ENCODE results near the gene KBTBD3.

KBTBD3 gene

DNA sequence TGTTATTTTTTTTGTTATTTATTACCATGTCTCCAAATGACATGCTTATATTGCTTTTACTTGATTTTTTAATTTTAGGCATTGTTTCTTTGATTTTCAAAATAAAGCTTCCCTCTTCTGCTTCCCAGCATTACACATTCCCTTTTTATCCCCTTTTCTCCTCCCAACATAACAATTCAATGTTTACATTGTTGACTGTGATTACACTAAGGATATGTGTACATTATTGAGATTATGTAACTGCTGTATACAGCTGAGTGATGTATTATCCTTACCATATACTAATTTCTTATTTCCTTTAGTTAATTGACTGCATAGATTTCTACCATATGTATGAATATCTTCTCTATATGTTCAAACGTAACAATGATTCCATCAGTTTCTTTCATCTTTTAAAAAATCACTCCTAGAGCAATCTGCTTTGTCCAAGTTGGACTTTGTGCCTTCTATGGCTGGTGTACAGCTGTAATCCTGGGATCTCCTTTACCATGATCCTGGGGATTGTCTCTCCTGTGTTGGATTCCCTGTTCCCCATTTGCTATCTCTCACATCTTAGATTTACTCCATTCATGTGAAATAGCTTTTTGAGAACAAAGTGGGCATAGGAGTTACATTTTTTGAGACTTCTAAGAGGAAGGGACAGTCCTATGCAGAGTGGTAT, 21.9 kb upstream of the KBTBD3 start:
- TF ChIP-seq SUZ12 (IDR thresholded peaks at IDR 0.05) (no peak), HDGF (IDR thresholded peaks at IDR 0.05; ENCODE audit: borderline replicate concordance) (no peak), L3MBTL2 (conservative IDR thresholded peaks at IDR 0.05) (no peak), FOXK2 (IDR thresholded peaks at IDR 0.05) (no peak), FOXM1 (IDR thresholded peaks at IDR 0.05; ENCODE audit: borderline replicate concordance) (no peak), LEF1 (IDR thresholded peaks at IDR 0.05; ENCODE audit: borderline replicate concordance) (no peak), BHLHE40 (IDR thresholded peaks at IDR 0.05; ENCODE audit: borderline replicate concordance) (no peak), ZNF384 (IDR thresholded peaks at IDR 0.05) (no peak), SP1 (IDR thresholded peaks at IDR 0.05) (no peak), CTBP1 (IDR thresholded peaks at IDR 0.05; ENCODE audit: borderline replicate concordance) (no peak), NFRKB (IDR thresholded peaks at IDR 0.05) (no peak), ARNT (IDR thresholded peaks at IDR 0.05) (no peak), FOXA1 (IDR thresholded peaks at IDR 0.05) (no peak), TARDBP (IDR thresholded peaks at IDR 0.05) (no peak), ELF4 (IDR thresholded peaks at IDR 0.05) (no peak)
- TF ChIP-seq, protein P1, sequence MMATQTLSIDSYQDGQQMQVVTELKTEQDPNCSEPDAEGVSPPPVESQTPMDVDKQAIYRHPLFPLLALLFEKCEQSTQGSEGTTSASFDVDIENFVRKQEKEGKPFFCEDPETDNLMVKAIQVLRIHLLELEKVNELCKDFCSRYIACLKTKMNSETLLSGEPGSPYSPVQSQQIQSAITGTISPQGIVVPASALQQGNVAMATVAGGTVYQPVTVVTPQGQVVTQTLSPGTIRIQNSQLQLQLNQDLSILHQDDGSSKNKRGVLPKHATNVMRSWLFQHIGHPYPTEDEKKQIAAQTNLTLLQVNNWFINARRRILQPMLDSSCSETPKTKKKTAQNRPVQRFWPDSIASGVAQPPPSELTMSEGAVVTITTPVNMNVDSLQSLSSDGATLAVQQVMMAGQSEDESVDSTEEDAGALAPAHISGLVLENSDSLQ (IDR thresholded peaks at IDR 0.05) = no peak
- CTCF ChIA-PET = no interaction called here
- no peak for DNase-seq (ENCODE audit: extremely low spot score)
- POLR2A ChIA-PET = no interaction called here

DNA sequence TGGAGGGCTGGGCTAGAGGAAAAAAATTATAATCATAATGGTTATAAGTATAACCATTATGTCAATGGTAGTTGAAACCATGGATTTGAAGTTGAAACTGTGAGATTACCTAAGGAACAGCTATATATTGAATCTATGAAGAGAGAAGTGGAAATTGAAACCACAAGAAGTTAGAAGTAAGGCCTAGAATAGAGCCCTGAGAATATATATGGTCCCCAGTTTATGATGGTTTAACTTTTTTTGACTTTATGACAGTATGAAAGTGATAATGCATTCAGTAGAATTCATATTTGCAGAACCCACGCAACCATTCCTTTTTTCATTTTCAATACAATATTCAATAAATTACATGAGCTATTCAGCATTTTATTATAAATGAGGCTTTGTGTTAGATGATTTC, 15.3 kb upstream of the KBTBD3 start:
- CTCF ChIA-PET = no interaction called here
- no peak for TF ChIP-seq LEF1 (IDR thresholded peaks at IDR 0.05; ENCODE audit: borderline replicate concordance)
- TF ChIP-seq FOXA1 (IDR thresholded peaks at IDR 0.05) = no peak
- TF ChIP-seq CTBP1 (IDR thresholded peaks at IDR 0.05; ENCODE audit: borderline replicate concordance) = no peak
- TF ChIP-seq SUZ12 (IDR thresholded peaks at IDR 0.05) = no peak
- TF ChIP-seq NFRKB (IDR thresholded peaks at IDR 0.05) = no peak
- TF ChIP-seq ZNF384 (IDR thresholded peaks at IDR 0.05) = no peak
- TF ChIP-seq FOXK2 (IDR thresholded peaks at IDR 0.05) = no peak
- TF ChIP-seq SP1 (IDR thresholded peaks at IDR 0.05) = no peak
- no peak for TF ChIP-seq HDGF (IDR thresholded peaks at IDR 0.05; ENCODE audit: borderline replicate concordance)
- TF ChIP-seq L3MBTL2 (conservative IDR thresholded peaks at IDR 0.05) = no peak
- TF ChIP-seq, protein P1 (IDR thresholded peaks at IDR 0.05) = no peak
- TF ChIP-seq FOXM1 (IDR thresholded peaks at IDR 0.05; ENCODE audit: borderline replicate concordance) = no peak

DNA sequence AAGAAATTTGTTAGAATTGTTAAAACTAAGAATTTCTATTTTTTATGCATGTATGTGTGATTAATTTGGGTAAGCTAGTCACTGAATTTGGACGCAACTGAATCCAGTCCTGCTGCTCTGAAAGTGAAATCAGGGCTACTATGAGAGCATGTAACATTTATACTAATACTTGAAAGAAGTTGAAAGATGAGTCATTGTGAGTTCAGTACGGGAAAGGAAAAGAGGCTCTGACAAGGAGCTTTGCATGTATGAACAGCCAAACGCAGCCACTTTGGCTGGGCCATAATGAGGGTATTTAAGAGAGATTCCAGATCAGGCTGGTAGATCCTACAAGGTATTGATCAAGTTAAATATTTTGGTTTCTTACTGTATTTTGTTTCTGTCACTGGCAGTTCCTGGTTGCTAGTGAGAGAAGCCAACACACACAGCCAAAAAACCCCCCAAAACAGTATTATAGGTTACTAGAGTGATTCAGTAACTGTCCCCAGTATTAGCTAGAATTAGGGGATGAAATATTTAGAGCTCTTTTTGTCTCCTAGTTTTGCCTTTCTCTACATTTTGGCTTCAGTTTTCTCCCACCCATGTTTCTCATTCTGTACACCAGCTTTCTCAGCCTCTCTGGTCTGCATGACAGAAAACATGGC, 14.5 kb upstream of the KBTBD3 start:
- TF ChIP-seq HDGF (IDR thresholded peaks at IDR 0.05; ENCODE audit: borderline replicate concordance) = no peak
- TF ChIP-seq ZNF384 (IDR thresholded peaks at IDR 0.05) = no peak
- no peak for TF ChIP-seq LEF1 (IDR thresholded peaks at IDR 0.05; ENCODE audit: borderline replicate concordance)
- no peak for TF ChIP-seq FOXA1 (IDR thresholded peaks at IDR 0.05)
- no peak for TF ChIP-seq FOXM1 (IDR thresholded peaks at IDR 0.05; ENCODE audit: borderline replicate concordance)
- no peak for TF ChIP-seq L3MBTL2 (conservative IDR thresholded peaks at IDR 0.05)
- ChIA-PET CTCF (no interaction called here), POLR2A (no interaction called here)
- DNase-seq (ENCODE audit: extremely low spot score) = no peak

More for the DNA sequence above, 15.3 kb upstream of the KBTBD3 start:
- DNase-seq (ENCODE audit: extremely low spot score) = no peak
- POLR2A ChIA-PET = no interaction called here

DNA sequence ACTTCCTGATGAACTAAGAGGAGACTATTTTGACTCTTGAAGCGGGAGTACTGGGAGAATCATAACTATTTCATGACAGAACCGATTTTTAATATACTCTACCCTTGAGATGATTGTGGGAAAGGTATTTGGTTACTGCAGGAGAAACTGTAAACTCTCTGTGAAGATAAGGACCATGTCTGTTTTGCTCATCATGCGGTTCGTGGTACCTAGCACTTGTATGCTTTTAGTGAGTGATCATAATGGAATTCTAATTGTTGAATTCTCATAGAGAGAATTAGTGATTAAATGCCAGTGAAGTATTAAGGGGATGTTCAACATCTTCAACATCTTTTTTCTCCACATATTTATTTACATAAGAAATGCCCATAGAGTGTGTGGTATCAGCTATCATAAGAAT, 11.7 kb upstream of the KBTBD3 start:
- no peak for DNase-seq (ENCODE audit: extremely low spot score)
- POLR2A ChIA-PET = no interaction called here
- TF ChIP-seq FOXA1 (IDR thresholded peaks at IDR 0.05) = no peak
- TF ChIP-seq L3MBTL2 (conservative IDR thresholded peaks at IDR 0.05) = no peak
- TF ChIP-seq ELF4 (IDR thresholded peaks at IDR 0.05) = no peak
- TF ChIP-seq, protein P1 (IDR thresholded peaks at IDR 0.05) = no peak
- no peak for TF ChIP-seq TARDBP (IDR thresholded peaks at IDR 0.05)
- no peak for TF ChIP-seq CTBP1 (IDR thresholded peaks at IDR 0.05; ENCODE audit: borderline replicate concordance)
- no peak for TF ChIP-seq LEF1 (IDR thresholded peaks at IDR 0.05; ENCODE audit: borderline replicate concordance)
- TF ChIP-seq ZNF384 (IDR thresholded peaks at IDR 0.05) = no peak
- TF ChIP-seq SUZ12 (IDR thresholded peaks at IDR 0.05) = no peak
- TF ChIP-seq ARNT (IDR thresholded peaks at IDR 0.05) = no peak
- no peak for TF ChIP-seq FOXM1 (IDR thresholded peaks at IDR 0.05; ENCODE audit: borderline replicate concordance)
- TF ChIP-seq SP1 (IDR thresholded peaks at IDR 0.05) = no peak
- TF ChIP-seq BHLHE40 (IDR thresholded peaks at IDR 0.05; ENCODE audit: borderline replicate concordance) = no peak
- TF ChIP-seq HDGF (IDR thresholded peaks at IDR 0.05; ENCODE audit: borderline replicate concordance) = no peak
- no peak for TF ChIP-seq FOXK2 (IDR thresholded peaks at IDR 0.05)
- TF ChIP-seq NFRKB (IDR thresholded peaks at IDR 0.05) = no peak
- CTCF ChIA-PET = no interaction called here

DNA sequence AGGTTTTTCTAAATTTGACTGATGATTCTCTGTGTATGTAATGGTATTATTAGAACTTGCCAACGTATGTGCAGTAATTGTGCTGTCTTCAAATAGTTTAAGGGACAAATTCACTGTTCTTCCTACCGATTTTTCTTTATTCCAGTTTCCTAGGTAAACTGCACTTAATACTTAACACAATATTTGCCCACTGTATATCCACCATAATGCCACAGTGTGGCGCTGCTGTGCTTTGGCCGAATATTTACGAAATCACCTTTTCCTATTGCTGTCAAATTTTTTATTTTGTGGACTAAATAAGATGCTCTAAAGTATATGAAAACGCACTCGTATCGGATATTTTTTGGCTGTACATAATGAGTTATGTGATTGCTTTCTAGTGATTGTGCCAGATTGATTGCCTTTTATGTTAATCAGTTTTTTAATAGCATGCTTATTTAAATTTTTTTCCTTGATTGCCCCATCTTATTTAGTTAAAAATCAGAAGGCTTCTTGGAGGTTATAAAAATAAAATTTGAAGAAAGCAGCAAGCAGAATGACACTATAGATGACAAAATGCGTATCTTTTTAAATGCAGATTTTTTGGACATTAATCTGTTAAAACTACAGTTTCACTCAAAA, 10.8 kb upstream of the KBTBD3 start:
- peak; percentile 25 for DNase-seq (ENCODE audit: extremely low spot score)
- no peak for TF ChIP-seq BHLHE40 (IDR thresholded peaks at IDR 0.05; ENCODE audit: borderline replicate concordance)
- TF ChIP-seq CTBP1 (IDR thresholded peaks at IDR 0.05; ENCODE audit: borderline replicate concordance) = no peak
- TF ChIP-seq, protein P1 (IDR thresholded peaks at IDR 0.05) = no peak
- no peak for TF ChIP-seq SUZ12 (IDR thresholded peaks at IDR 0.05)
- no peak for TF ChIP-seq TARDBP (IDR thresholded peaks at IDR 0.05)
- TF ChIP-seq ARNT (IDR thresholded peaks at IDR 0.05) = no peak
- TF ChIP-seq FOXK2 (IDR thresholded peaks at IDR 0.05) = no peak
- no peak for TF ChIP-seq FOXM1 (IDR thresholded peaks at IDR 0.05; ENCODE audit: borderline replicate concordance)
- TF ChIP-seq FOXA1 (IDR thresholded peaks at IDR 0.05) = no peak
- TF ChIP-seq ELF4 (IDR thresholded peaks at IDR 0.05) = no peak
- TF ChIP-seq L3MBTL2 (conservative IDR thresholded peaks at IDR 0.05) = no peak
- no peak for TF ChIP-seq NFRKB (IDR thresholded peaks at IDR 0.05)
- TF ChIP-seq LEF1 (IDR thresholded peaks at IDR 0.05; ENCODE audit: borderline replicate concordance) = no peak
- no peak for TF ChIP-seq HDGF (IDR thresholded peaks at IDR 0.05; ENCODE audit: borderline replicate concordance)
- no peak for TF ChIP-seq ZNF384 (IDR thresholded peaks at IDR 0.05)
- no peak for TF ChIP-seq SP1 (IDR thresholded peaks at IDR 0.05)
- CTCF ChIA-PET = interaction anchor here (1.3 to 1.6 kb wide), 3 partner anchors 9 to 39 kb away, joined by 4 to 5 read pairs (median 5); partner anchors contain the start of genes AASDHPPT and KBTBD3
- POLR2A ChIA-PET = no interaction called here
